Measurements from ENCODE around the gene TRIM24. TPM values are rescaled to one million over a fixed set of nuclear protein-coding genes. Genes with fewer than 3 reads are reported as not detected.
"Not testable (repeated sequence)": the region's sequence is repeated elsewhere in the genome, so short reads cannot be mapped to it uniquely, and the experiment has no call there.

TRIM24 gene
- 10 to 100 TPM; 13.6 to 15.9 TPM for total RNA-seq

GRCh38 chr7:138460176-138460648 is at the start of gene TRIM24:
TRIM24 (plus strand) TSS chr7:138460259; CDS start chr7:138460549, 290 bp downstream.
- Mint-ChIP-seq H3K4me1 (ENCODE audit: low read depth) (peaks cover 29% of the 10 kb centered on the region), H3K9me3 (no peaks in the 10 kb centered on the region), H3K27ac (peak within 1 kb of the TSS; percentile 82), H3K27me3 (no peaks in the 10 kb centered on the region), H3K4me3 (peak within 1 kb of the TSS; percentile 90), H3K36me3 (peaks cover 4% of the 10 kb centered on the region)
- ChIA-PET CTCF (interaction anchor here (1.1 to 2.2 kb wide), 2 partner anchors 279 to 458 kb away, joined by 5 read pairs; partner anchors contain the start of gene CREB3L2), POLR2A (no interaction called here)
- no peak for DNase-seq
- intact Hi-C loops (cut with micrococcal nuclease) = loop anchor here (1.0 to 10.0 kb wide), 9 partner anchors 147 to 882 kb away; partner anchors contain the start of genes CREB3L2, FMC1 and ZC3HAV1

GRCh38 chr7:138412077-138412476 is 48.0 kb upstream of the TRIM24 start:
- intact Hi-C loops (cut with micrococcal nuclease); DNase-seq; H3K9me3 Mint-ChIP-seq; H3K4me1 Mint-ChIP-seq (ENCODE audit: low read depth); H3K4me3 Mint-ChIP-seq; H3K27me3 Mint-ChIP-seq; H3K27ac Mint-ChIP-seq; H3K36me3 Mint-ChIP-seq; POLR2A ChIA-PET; CTCF ChIA-PET: not testable (repeated sequence)

- H3K9me3 Mint-ChIP-seq; CTCF ChIA-PET; POLR2A ChIA-PET; H3K27ac Mint-ChIP-seq; intact Hi-C loops (cut with micrococcal nuclease); H3K36me3 Mint-ChIP-seq; H3K4me1 Mint-ChIP-seq (ENCODE audit: low read depth); H3K4me3 Mint-ChIP-seq; DNase-seq; H3K27me3 Mint-ChIP-seq: not testable (repeated sequence)
Measured at GRCh38 chr7:138412921-138413320, 47.1 kb upstream of the TRIM24 start.

- Mint-ChIP-seq H3K27me3 (peaks cover 1% of the 10 kb centered on the region), H3K36me3 (no peaks in the 10 kb centered on the region), H3K27ac (no peak overlapping the region), H3K4me1 (ENCODE audit: low read depth) (no peaks in the 10 kb centered on the region), H3K9me3 (peaks cover 2% of the 10 kb centered on the region), H3K4me3 (no peak overlapping the region)
- DNase-seq = no peak
- CTCF ChIA-PET = interaction anchor here (0.6 kb wide), 2 partner anchors 320 to 568 kb away, joined by 3 read pairs; no protein-coding TSS in a partner anchor
- POLR2A ChIA-PET = no interaction called here
- intact Hi-C loops (cut with micrococcal nuclease) = no loop called here
Measured at GRCh38 chr7:138417078-138417700, 42.9 kb upstream of the TRIM24 start.

GRCh38 chr7:138417764-138418163 is 42.3 kb upstream of the TRIM24 start:
- intact Hi-C loops (cut with micrococcal nuclease) = no loop called here
- Mint-ChIP-seq H3K27me3 (peaks cover 1% of the 10 kb centered on the region), H3K4me3 (no peak overlapping the region), H3K27ac (no peak overlapping the region), H3K4me1 (ENCODE audit: low read depth) (no peaks in the 10 kb centered on the region), H3K36me3 (no peaks in the 10 kb centered on the region), H3K9me3 (peaks cover 2% of the 10 kb centered on the region)
- POLR2A ChIA-PET = no interaction called here
- CTCF ChIA-PET = interaction anchor here (0.6 kb wide), 1 partner anchor 568 kb away, joined by 3 read pairs; no protein-coding TSS in a partner anchor
- no peak for DNase-seq

GRCh38 chr7:138418403-138418802 is 41.7 kb upstream of the TRIM24 start:
- CTCF ChIA-PET, H3K4me3 Mint-ChIP-seq, H3K27me3 Mint-ChIP-seq: not testable (repeated sequence)

GRCh38 chr7:138425026-138425425 is 35.0 kb upstream of the TRIM24 start:
- ChIA-PET CTCF (no interaction called here), POLR2A (no interaction called here)
- intact Hi-C loops (cut with micrococcal nuclease) = no loop called here
- peaks cover 3% of the 10 kb centered on the region for H3K27me3 Mint-ChIP-seq
- peaks cover 2% of the 10 kb centered on the region for H3K36me3 Mint-ChIP-seq
- no peak for DNase-seq
- H3K4me3 Mint-ChIP-seq = no peak overlapping the region
- H3K27ac Mint-ChIP-seq = no peak overlapping the region
- H3K4me1 Mint-ChIP-seq (ENCODE audit: low read depth) = no peaks in the 10 kb centered on the region
- peaks cover 15% of the 10 kb centered on the region for H3K9me3 Mint-ChIP-seq

More at GRCh38 chr7:138418403-138418802, 41.7 kb upstream of the TRIM24 start:
- H3K27ac Mint-ChIP-seq; intact Hi-C loops (cut with micrococcal nuclease); POLR2A ChIA-PET; H3K4me1 Mint-ChIP-seq (ENCODE audit: low read depth); H3K9me3 Mint-ChIP-seq; H3K36me3 Mint-ChIP-seq; DNase-seq: not testable (repeated sequence)

- H3K4me3 Mint-ChIP-seq = no peak overlapping the region
- H3K27me3 Mint-ChIP-seq = peaks cover 3% of the 10 kb centered on the region
- peaks cover 2% of the 10 kb centered on the region for H3K36me3 Mint-ChIP-seq
- POLR2A ChIA-PET = no interaction called here
- peaks cover 34% of the 10 kb centered on the region for H3K9me3 Mint-ChIP-seq
- CTCF ChIA-PET = no interaction called here
- DNase-seq = no peak
- intact Hi-C loops (cut with micrococcal nuclease) = no loop called here
- H3K27ac Mint-ChIP-seq = no peak overlapping the region
- H3K4me1 Mint-ChIP-seq (ENCODE audit: low read depth) = no peaks in the 10 kb centered on the region
Measured at GRCh38 chr7:138429577-138430250, 30.3 kb upstream of the TRIM24 start.

GRCh38 chr7:138431517-138431916 is 28.5 kb upstream of the TRIM24 start:
- Mint-ChIP-seq H3K9me3 (peaks cover 34% of the 10 kb centered on the region), H3K36me3 (peaks cover 2% of the 10 kb centered on the region), H3K4me3 (no peak overlapping the region), H3K4me1 (ENCODE audit: low read depth) (no peaks in the 10 kb centered on the region), H3K27me3 (peaks cover 3% of the 10 kb centered on the region), H3K27ac (no peak overlapping the region)
- POLR2A ChIA-PET = no interaction called here
- CTCF ChIA-PET = no interaction called here
- no peak for DNase-seq
- intact Hi-C loops (cut with micrococcal nuclease) = no loop called here

GRCh38 chr7:138433583-138434443 is 26.2 kb upstream of the TRIM24 start:
- Mint-ChIP-seq H3K27me3 (peaks cover 3% of the 10 kb centered on the region), H3K27ac (no peak overlapping the region), H3K4me3 (no peak overlapping the region), H3K9me3 (peaks cover 31% of the 10 kb centered on the region), H3K4me1 (ENCODE audit: low read depth) (no peaks in the 10 kb centered on the region), H3K36me3 (peaks cover 2% of the 10 kb centered on the region)
- no peak for DNase-seq
- intact Hi-C loops (cut with micrococcal nuclease) = no loop called here
- ChIA-PET POLR2A (no interaction called here), CTCF (no interaction called here)

GRCh38 chr7:138434597-138435019 is 25.5 kb upstream of the TRIM24 start:
- Mint-ChIP-seq H3K9me3 (peaks cover 23% of the 10 kb centered on the region), H3K36me3 (peaks cover 2% of the 10 kb centered on the region), H3K27ac (no peak overlapping the region), H3K4me3 (no peak overlapping the region), H3K27me3 (peaks cover 3% of the 10 kb centered on the region), H3K4me1 (ENCODE audit: low read depth) (no peaks in the 10 kb centered on the region)
- ChIA-PET CTCF (no interaction called here), POLR2A (no interaction called here)
- intact Hi-C loops (cut with micrococcal nuclease) = no loop called here
- no peak for DNase-seq

- no peak for DNase-seq
- no peak overlapping the region for H3K27ac Mint-ChIP-seq
- no peaks in the 10 kb centered on the region for H3K36me3 Mint-ChIP-seq
- peaks cover 16% of the 10 kb centered on the region for H3K9me3 Mint-ChIP-seq
- no peak overlapping the region for H3K4me3 Mint-ChIP-seq
- ChIA-PET POLR2A (no interaction called here), CTCF (no interaction called here)
- intact Hi-C loops (cut with micrococcal nuclease) = no loop called here
- H3K4me1 Mint-ChIP-seq (ENCODE audit: low read depth) = no peaks in the 10 kb centered on the region
- H3K27me3 Mint-ChIP-seq = peaks cover 3% of the 10 kb centered on the region
Measured at GRCh38 chr7:138435231-138435919, 24.7 kb upstream of the TRIM24 start.

Data from activated CD4-positive, alpha-beta memory T cell treated with anti-CD3 and anti-CD28 coated beads for 36 hours (primary cell).